H1 (cell line): ENCODE measurements around the gene VPS25. TPM values are rescaled to one million over a fixed set of nuclear protein-coding genes. Genes with fewer than 3 reads are reported as not detected.

Experiments
- KDM5A ChIP-seq: fragments of 200-600 bp; IDR thresholded peaks from 2 replicates; pipeline ENCODE4 v1.7.1; 2012; ENCODE audit warnings: mild to moderate bottlenecking, low read length, inconsistent platforms, mixed read lengths
- polyA plus RNA-seq, 7 experiments: library from polyadenylated mRNA; depleted of rRNA in 3 of 7; stranded (reverse) in 5 of 7; unstranded in 2 of 7; fragments of >200 nt in 5 of 7; fragments of 200-250 nt in 2 of 7; gene quantifications; 1 replicate in 5 of 7; 2 replicates in 1 of 7; 4 replicates in 1 of 7; pipeline versions ENCODE4 v1.2.1 to v1.2.3, GENCODE V29; 2011 to 2013; ENCODE audit warnings: missing spikeins in 2 of 7, mixed read lengths in 2 of 7
- total RNA-seq: library from RNA; stranded (reverse); fragmentation: NEBNext Ultra II Directional; extraction: Animal tissue kit (Norgen Biotek cat#: 25700); gene quantifications from 2 replicates; pipeline ENCODE4 v1.2.1, GENCODE V29; 2021

VPS25 gene
- total and polyA plus RNA-seq, 2 of the 8 experiments (the other 6 are each of a cell fraction or from before 2014, with no cell fraction given), result 88.2 to 188 TPM

DNA sequence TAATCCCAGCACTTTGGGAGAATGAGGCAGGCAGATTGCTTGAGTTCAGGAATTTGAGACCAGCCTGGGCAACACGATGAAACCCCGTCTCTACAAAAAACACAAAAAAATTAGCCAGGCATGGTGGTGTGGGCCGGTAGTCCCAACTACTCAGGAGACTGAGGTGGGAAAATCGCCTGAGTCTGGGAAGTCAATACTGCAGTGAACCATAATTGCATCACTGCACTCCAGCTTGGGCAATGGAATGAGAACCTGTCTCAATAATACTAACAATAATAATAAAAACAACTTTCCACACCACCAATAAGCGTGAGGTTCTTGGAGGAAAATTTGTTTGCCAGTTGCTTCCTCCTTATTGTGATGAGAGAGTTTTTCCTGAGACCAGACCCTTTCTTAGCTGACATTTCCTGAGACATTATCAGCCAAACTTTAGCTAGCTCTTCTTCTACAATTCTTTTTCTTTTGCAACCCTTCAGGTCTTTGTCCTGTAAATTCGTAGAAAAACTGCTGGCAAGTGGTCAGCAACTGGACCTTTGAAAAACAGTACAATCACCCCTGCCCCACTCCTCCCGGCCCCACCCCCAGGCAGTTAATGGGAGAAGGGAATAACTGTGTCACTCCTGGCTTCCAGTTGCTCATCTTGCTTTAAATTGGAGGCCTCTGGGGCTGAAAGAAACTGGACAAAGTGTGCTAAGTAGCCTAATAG lies 24.9 kb upstream of the VPS25 start (continued):
- TF ChIP-seq KDM5A, result no peak
